ENCODE data around the gene SLC39A1. TPM values are rescaled to one million over a fixed set of nuclear protein-coding genes. Genes with fewer than 3 reads are reported as not detected.
A peak's percentile ranks its signal among the peaks of the same experiment; 100 is the strongest.

The SLC39A1 gene
- total RNA-seq, 1 experiment from 2014 or later: 27.1 TPM

DNA sequence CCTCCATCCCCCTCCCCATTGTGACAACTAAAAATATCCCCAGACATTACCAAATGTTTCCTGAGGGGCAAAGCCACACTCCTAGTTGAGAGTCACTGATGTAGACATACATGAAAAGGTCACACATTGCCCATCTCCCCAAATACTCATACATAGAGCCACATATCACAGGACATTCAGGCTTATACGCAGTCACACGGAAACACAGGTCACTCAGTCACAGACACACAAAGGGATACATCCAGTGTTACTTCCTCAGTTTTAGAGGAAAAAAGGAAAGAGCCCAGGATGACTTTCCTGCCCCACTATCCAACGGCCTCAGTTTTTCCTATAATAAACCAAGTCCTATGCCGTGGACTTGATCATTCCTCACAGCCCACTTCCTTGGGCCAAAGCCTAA lies 1.9 kb downstream of the SLC39A1 start:
- H3K27me3 ChIP-seq (ENCODE audit: low read length): no peaks in the 10 kb centered on the region
- peak overlapping the region; percentile 86 for H3K4me3 ChIP-seq (ENCODE audit: low read length)
- H3K9ac ChIP-seq (ENCODE audit: low read length): peak overlapping the region; percentile 94
- peak overlapping the region; percentile 86 for H3K27ac ChIP-seq (ENCODE audit: low read length)
- peak overlapping the region; percentile 93 for H3K4me2 ChIP-seq (ENCODE audit: low read depth, low read length, poor library complexity, severe bottlenecking)
- peaks cover 45% of the 10 kb centered on the region for H3K79me2 ChIP-seq (ENCODE audit: low read length)
- H4K20me1 ChIP-seq (ENCODE audit: insufficient read depth, low read depth, low read length): peaks cover 12% of the 10 kb centered on the region; the same call in 1 of the 2 replicates
- H2AFZ ChIP-seq (ENCODE audit: low read length): no peak overlapping the region
- H3K9me2 ChIP-seq (replicated peaks; ENCODE audit: insufficient read depth, low read length): no peaks in the 10 kb centered on the region
- H3K4me1 ChIP-seq (ENCODE audit: low read length): peaks cover 63% of the 10 kb centered on the region
- no peaks in the 10 kb centered on the region for H3K9me3 ChIP-seq (ENCODE audit: low read length)
- DNase-seq: no peak
- peaks cover 8% of the 10 kb centered on the region; the same call in 1 of the 2 replicates for H3K36me3 ChIP-seq (ENCODE audit: insufficient read depth, low read length)

DNA sequence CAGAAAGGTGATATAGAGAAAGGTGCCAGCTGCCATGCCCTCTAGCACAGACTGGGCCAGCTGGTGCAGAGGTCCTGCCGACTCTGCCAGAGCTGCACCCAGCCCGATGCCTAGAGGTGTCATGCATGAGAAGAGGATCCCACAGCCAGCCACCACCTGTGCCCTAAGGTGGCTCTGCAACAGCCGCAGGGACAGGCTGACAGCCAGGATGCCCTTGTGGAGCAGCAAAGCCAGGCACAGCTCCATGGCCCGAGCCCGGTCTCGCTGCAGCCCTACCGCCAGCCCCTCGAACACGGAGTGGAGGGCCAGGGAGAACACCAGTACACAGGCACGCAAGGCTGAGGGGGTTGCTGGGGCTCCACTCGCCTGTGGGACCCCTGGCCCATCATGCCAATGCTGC lies 3.1 kb downstream of the SLC39A1 start:
- H4K20me1 ChIP-seq (ENCODE audit: insufficient read depth, low read depth, low read length): peaks cover 20% of the 10 kb centered on the region; the same call in 1 of the 2 replicates
- no peak overlapping the region for H2AFZ ChIP-seq (ENCODE audit: low read length)
- H3K9me2 ChIP-seq (replicated peaks; ENCODE audit: insufficient read depth, low read length): no peaks in the 10 kb centered on the region
- no peaks in the 10 kb centered on the region for H3K9me3 ChIP-seq (ENCODE audit: low read length)
- no peaks in the 10 kb centered on the region for H3K27me3 ChIP-seq (ENCODE audit: low read length)
- no peak overlapping the region for H3K9ac ChIP-seq (ENCODE audit: low read length)
- no peak for DNase-seq
- H3K36me3 ChIP-seq (ENCODE audit: insufficient read depth, low read length): peaks cover 8% of the 10 kb centered on the region; the same call in 1 of the 2 replicates
- H3K4me1 ChIP-seq (ENCODE audit: low read length): peaks cover 65% of the 10 kb centered on the region
- no peak overlapping the region for H3K4me3 ChIP-seq (ENCODE audit: low read length)
- peaks cover 53% of the 10 kb centered on the region for H3K79me2 ChIP-seq (ENCODE audit: low read length)
- H3K4me2 ChIP-seq (ENCODE audit: low read depth, low read length, poor library complexity, severe bottlenecking): no peak overlapping the region
- no peak overlapping the region for H3K27ac ChIP-seq (ENCODE audit: low read length)

DNA sequence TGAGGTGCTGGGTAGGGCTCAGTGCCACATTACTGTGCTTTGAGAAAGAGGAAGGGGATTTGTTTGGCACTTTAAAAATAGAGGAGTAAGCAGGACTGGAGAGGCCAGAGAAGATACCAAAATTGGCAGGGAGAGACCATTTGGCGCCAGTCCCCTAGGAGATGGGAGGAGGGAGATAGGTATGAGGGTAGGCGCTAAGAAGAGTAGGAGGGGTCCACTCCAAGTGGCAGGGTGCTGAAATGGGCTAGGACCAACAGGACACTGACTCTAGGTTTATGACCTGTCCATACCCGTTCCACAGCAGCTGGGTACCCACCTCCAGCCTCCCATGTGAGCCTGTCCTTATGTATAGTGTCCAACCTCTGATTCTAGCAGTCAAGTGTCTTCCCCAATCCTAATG lies 3.9 kb downstream of the SLC39A1 start:
- H3K27me3 ChIP-seq (ENCODE audit: low read length): no peaks in the 10 kb centered on the region
- 0 out of 2 replicates have a peak overlapping the region, but pooled peaks have one; percentile 43 for H3K9ac ChIP-seq (ENCODE audit: low read length)
- 0 out of 2 replicates have a peak overlapping the region, but pooled peaks have one; percentile 24 for H3K27ac ChIP-seq (ENCODE audit: low read length)
- peaks cover 62% of the 10 kb centered on the region for H3K4me1 ChIP-seq (ENCODE audit: low read length)
- no peaks in the 10 kb centered on the region for H3K9me2 ChIP-seq (replicated peaks; ENCODE audit: insufficient read depth, low read length)
- peaks cover 61% of the 10 kb centered on the region for H3K79me2 ChIP-seq (ENCODE audit: low read length)
- H3K36me3 ChIP-seq (ENCODE audit: insufficient read depth, low read length): peaks cover 14% of the 10 kb centered on the region; the same call in 1 of the 2 replicates
- H3K4me3 ChIP-seq (ENCODE audit: low read length): no peak overlapping the region
- H3K9me3 ChIP-seq (ENCODE audit: low read length): no peaks in the 10 kb centered on the region
- peak overlapping the region; percentile 86 for H3K4me2 ChIP-seq (ENCODE audit: low read depth, low read length, poor library complexity, severe bottlenecking)
- peaks cover 20% of the 10 kb centered on the region; the same call in 1 of the 2 replicates for H4K20me1 ChIP-seq (ENCODE audit: insufficient read depth, low read depth, low read length)
- no peak overlapping the region for H2AFZ ChIP-seq (ENCODE audit: low read length)
- no peak for DNase-seq

DNA sequence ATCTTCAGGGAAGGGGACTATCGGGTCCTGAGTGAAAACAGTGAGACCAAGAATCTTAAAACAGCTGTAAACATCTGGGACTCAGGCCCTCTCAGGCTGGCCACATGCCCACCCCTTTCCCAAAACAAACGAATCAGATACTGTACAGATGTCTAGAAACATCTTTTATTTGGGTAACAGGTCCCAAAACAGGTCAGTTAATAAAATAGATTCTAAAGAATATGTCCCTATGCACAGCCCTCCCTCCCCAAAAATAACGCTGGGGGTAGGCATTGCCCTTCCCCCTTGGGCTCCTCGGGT lies 4.4 kb downstream of the SLC39A1 start:
- Histone ChIP-seq H3K36me3 (ENCODE audit: insufficient read depth, low read length) (peaks cover 19% of the 10 kb centered on the region; the same call in 1 of the 2 replicates), H3K9me2 (replicated peaks; ENCODE audit: insufficient read depth, low read length) (no peaks in the 10 kb centered on the region), H3K4me1 (ENCODE audit: low read length) (peaks cover 57% of the 10 kb centered on the region), H3K27ac (ENCODE audit: low read length) (0 out of 2 replicates have a peak overlapping the region, but pooled peaks have one; percentile 24), H3K27me3 (ENCODE audit: low read length) (no peaks in the 10 kb centered on the region), H3K4me3 (ENCODE audit: low read length) (peak overlapping the region; percentile 81; the same call in 1 of the 2 replicates), H3K79me2 (ENCODE audit: low read length) (peaks cover 66% of the 10 kb centered on the region), H4K20me1 (ENCODE audit: insufficient read depth, low read depth, low read length) (peaks cover 20% of the 10 kb centered on the region; the same call in 1 of the 2 replicates), H2AFZ (ENCODE audit: low read length) (no peak overlapping the region), H3K4me2 (ENCODE audit: low read depth, low read length, poor library complexity, severe bottlenecking) (peak overlapping the region; percentile 86), H3K9ac (ENCODE audit: low read length) (peak overlapping the region; percentile 43), H3K9me3 (ENCODE audit: low read length) (no peaks in the 10 kb centered on the region)
- DNase-seq: no peak

DNA sequence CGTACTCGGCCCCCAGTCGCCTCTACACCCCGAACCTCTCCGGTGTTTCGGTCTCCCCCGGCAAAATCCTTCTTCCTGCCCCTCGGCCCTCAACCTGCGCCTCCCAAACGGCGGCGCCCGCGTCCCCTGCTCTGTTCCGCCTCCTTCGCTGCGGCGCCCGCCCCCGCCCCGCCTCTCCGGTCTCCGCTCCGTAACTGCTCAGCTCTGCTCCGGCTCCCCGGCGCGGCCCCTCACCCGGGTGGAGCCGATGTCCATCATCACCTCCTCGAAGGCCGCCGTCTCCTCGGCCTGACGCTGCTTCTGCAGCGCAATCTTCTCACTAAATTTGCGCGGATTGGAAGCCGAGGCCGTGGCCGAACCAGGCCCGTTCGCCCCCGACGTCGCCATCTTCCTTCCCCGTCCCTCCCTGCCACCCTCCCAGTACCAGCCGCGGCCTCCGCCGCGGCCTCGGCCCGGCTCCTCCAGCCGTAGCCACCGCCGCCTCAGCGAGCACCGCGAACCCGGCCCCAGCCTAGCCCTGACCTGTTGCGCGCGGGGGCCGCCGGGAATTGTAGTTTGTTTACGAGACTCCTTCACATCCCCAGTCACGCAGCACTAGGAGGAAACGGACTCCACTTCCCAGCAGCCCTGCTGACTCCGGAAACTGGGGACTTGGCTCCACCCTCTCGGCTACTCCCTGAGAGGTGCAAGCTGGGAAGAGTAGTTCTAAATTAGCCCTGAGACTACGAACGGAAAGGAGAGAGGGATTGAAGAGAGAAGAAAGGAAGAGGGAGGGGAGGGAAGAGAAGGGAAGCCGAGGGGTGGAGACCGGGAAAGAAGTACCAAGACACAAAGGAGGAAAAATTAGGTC lies 5.0 kb downstream of the SLC39A1 start, which contains the start of gene CRTC2:
CRTC2 (minus strand) TSS at position 502 of the 850 bp plus-strand sequence; CDS start at position 387, 115 bp downstream.
- peaks cover 71% of the 10 kb centered on the region for H3K79me2 ChIP-seq (ENCODE audit: low read length)
- H3K9ac ChIP-seq (ENCODE audit: low read length): peak within 1 kb of the TSS; percentile 91
- H2AFZ ChIP-seq (ENCODE audit: low read length): peak within 1 kb of the TSS; percentile 45; the same call in 1 of the 2 replicates
- DNase-seq: peak; percentile 99
- peaks cover 20% of the 10 kb centered on the region; the same call in 1 of the 2 replicates for H4K20me1 ChIP-seq (ENCODE audit: insufficient read depth, low read depth, low read length)
- peaks cover 55% of the 10 kb centered on the region for H3K4me1 ChIP-seq (ENCODE audit: low read length)
- peak within 1 kb of the TSS; percentile 65 for H3K27ac ChIP-seq (ENCODE audit: low read length)
- peaks cover 21% of the 10 kb centered on the region; the same call in 1 of the 2 replicates for H3K36me3 ChIP-seq (ENCODE audit: insufficient read depth, low read length)
- H3K4me3 ChIP-seq (ENCODE audit: low read length): peak within 1 kb of the TSS; percentile 81
- H3K4me2 ChIP-seq (ENCODE audit: low read depth, low read length, poor library complexity, severe bottlenecking): peak within 1 kb of the TSS; percentile 86
- H3K9me2 ChIP-seq (replicated peaks; ENCODE audit: insufficient read depth, low read length): no peaks in the 10 kb centered on the region
- H3K9me3 ChIP-seq (ENCODE audit: low read length): no peaks in the 10 kb centered on the region
- no peaks in the 10 kb centered on the region for H3K27me3 ChIP-seq (ENCODE audit: low read length)

DNA sequence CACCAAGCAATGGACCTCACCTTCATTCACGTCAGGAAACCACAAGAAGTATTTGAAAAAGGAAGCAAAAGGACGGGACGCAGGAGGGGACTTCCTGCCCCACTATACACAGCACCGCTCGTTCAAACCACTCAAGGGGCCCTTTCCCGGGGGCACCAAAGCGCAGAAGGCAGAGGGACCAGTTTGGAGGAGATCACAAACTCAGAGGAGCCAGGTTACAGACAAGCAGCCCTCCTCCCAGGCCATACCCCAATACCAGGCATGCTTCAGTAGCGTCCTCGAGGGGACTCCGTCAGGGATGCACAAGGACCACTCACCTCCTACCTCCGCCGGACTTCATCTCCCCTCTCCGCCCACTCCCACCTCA lies 5.6 kb downstream of the SLC39A1 start:
- Histone ChIP-seq H3K4me1 (ENCODE audit: low read length) (peaks cover 55% of the 10 kb centered on the region), H3K27ac (ENCODE audit: low read length) (peak overlapping the region; percentile 65), H3K9me2 (replicated peaks; ENCODE audit: insufficient read depth, low read length) (no peaks in the 10 kb centered on the region), H3K36me3 (ENCODE audit: insufficient read depth, low read length) (peaks cover 21% of the 10 kb centered on the region; the same call in 1 of the 2 replicates), H3K9me3 (ENCODE audit: low read length) (no peaks in the 10 kb centered on the region), H3K4me2 (ENCODE audit: low read depth, low read length, poor library complexity, severe bottlenecking) (peak overlapping the region; percentile 86), H3K79me2 (ENCODE audit: low read length) (peaks cover 65% of the 10 kb centered on the region), H3K9ac (ENCODE audit: low read length) (peak overlapping the region; percentile 91), H2AFZ (ENCODE audit: low read length) (peak overlapping the region; percentile 45; the same call in 1 of the 2 replicates), H4K20me1 (ENCODE audit: insufficient read depth, low read depth, low read length) (peaks cover 20% of the 10 kb centered on the region; the same call in 1 of the 2 replicates), H3K4me3 (ENCODE audit: low read length) (peak overlapping the region; percentile 81), H3K27me3 (ENCODE audit: low read length) (no peaks in the 10 kb centered on the region)
- DNase-seq: peak; percentile 82

DNA sequence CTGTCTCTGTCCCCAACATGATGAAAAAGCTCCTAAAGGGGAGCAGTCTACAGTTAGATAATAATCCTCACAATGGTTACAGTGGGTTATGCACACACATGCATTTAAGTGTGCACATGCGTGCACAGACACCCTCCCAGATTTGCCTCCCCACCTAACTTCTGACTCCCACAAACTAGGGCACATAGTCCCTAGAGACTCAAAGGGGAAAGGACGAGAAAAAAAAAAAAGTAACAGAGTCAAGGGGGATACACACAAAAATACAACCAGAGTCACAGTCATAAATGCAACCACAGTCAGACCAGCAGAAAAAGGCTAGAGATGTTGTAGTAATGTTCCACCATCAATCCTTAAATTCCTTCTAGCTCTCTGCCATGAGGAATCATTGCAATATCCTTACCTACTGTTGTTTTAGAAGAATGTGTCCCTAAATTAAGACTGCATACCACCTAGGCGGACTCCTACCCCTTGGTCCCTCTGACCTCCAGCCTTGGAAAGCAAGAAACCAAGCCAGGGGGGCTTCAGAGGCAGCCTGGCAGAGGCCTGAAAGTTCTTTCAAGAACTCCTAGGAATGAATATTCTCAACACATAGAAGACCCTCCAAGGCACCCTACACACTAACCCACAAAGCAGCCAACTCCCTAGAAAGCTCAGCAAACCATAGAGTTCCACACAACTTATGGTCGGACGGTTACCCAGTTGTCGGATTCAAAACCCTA lies 6.2 kb downstream of the SLC39A1 start:
- Histone ChIP-seq H3K27me3 (ENCODE audit: low read length) (no peaks in the 10 kb centered on the region), H3K4me3 (ENCODE audit: low read length) (peak overlapping the region; percentile 81), H2AFZ (ENCODE audit: low read length) (no peak overlapping the region; the same call in 1 of the 2 replicates), H3K4me2 (ENCODE audit: low read depth, low read length, poor library complexity, severe bottlenecking) (peak overlapping the region; percentile 86), H3K9ac (ENCODE audit: low read length) (peak overlapping the region; percentile 91), H3K79me2 (ENCODE audit: low read length) (peaks cover 60% of the 10 kb centered on the region), H3K27ac (ENCODE audit: low read length) (peak overlapping the region; percentile 65), H3K4me1 (ENCODE audit: low read length) (peaks cover 50% of the 10 kb centered on the region), H3K9me3 (ENCODE audit: low read length) (no peaks in the 10 kb centered on the region), H3K9me2 (replicated peaks; ENCODE audit: insufficient read depth, low read length) (no peaks in the 10 kb centered on the region), H4K20me1 (ENCODE audit: insufficient read depth, low read depth, low read length) (peaks cover 20% of the 10 kb centered on the region; the same call in 1 of the 2 replicates), H3K36me3 (ENCODE audit: insufficient read depth, low read length) (peaks cover 21% of the 10 kb centered on the region; the same call in 1 of the 2 replicates)
- peak; percentile 48 for DNase-seq

All from Karpas-422 (cell line).